NCI-H69 (cell line): Measurements from ENCODE around the gene ZBTB38.

Experiments used
- DNase-seq: peaks from one replicate; lab custom pipeline; 2025; lab: John Stamatoyannopoulos, UW

ZBTB38 gene

GRCh38 chr3:141337523-141337854 is 30.8 kb upstream of the ZBTB38 start:
- peak; percentile 54 for DNase-seq

- no peak for DNase-seq
Observed at GRCh38 chr3:141337991-141338390, 30.3 kb upstream of the ZBTB38 start.

GRCh38 chr3:141338881-141339280 is 29.4 kb upstream of the ZBTB38 start:
- DNase-seq, result no peak

- no peak for DNase-seq
Observed at GRCh38 chr3:141341536-141341935, 26.8 kb upstream of the ZBTB38 start.

- no peak for DNase-seq
Observed at GRCh38 chr3:141342386-141342785, 25.9 kb upstream of the ZBTB38 start.

- no peak for DNase-seq
Observed at GRCh38 chr3:141343077-141343476, 25.2 kb upstream of the ZBTB38 start.

GRCh38 chr3:141343865-141344271 is 24.4 kb upstream of the ZBTB38 start:
- no peak for DNase-seq

GRCh38 chr3:141345528-141345927 is 22.8 kb upstream of the ZBTB38 start:
- DNase-seq, result no peak

- DNase-seq, result peak; percentile 33
Observed at GRCh38 chr3:141346007-141346406, 22.3 kb upstream of the ZBTB38 start.

GRCh38 chr3:141346418-141346817 is 21.9 kb upstream of the ZBTB38 start:
- peak; percentile 26 for DNase-seq

GRCh38 chr3:141346839-141347238 is 21.5 kb upstream of the ZBTB38 start:
- no peak for DNase-seq

GRCh38 chr3:141348837-141349236 is 19.5 kb upstream of the ZBTB38 start:
- DNase-seq, result no peak

- no peak for DNase-seq
Observed at GRCh38 chr3:141349711-141350110, 18.6 kb upstream of the ZBTB38 start.

GRCh38 chr3:141350666-141351065 is 17.6 kb upstream of the ZBTB38 start:
- DNase-seq, result no peak

- DNase-seq, result no peak
Observed at GRCh38 chr3:141352262-141352984, 15.9 kb upstream of the ZBTB38 start.

- DNase-seq, result no peak
Observed at GRCh38 chr3:141353652-141354495, 14.4 kb upstream of the ZBTB38 start.

GRCh38 chr3:141354517-141354916 is 13.8 kb upstream of the ZBTB38 start:
- no peak for DNase-seq

- DNase-seq, result no peak
Observed at GRCh38 chr3:141355242-141355641, 13.1 kb upstream of the ZBTB38 start.

GRCh38 chr3:141356046-141356445 is 12.3 kb upstream of the ZBTB38 start:
- peak; percentile 4 for DNase-seq

GRCh38 chr3:141360888-141361598 is 7.3 kb upstream of the ZBTB38 start:
- peak; percentile 64 for DNase-seq

- no peak for DNase-seq
Observed at GRCh38 chr3:141362736-141363135, 5.6 kb upstream of the ZBTB38 start.

GRCh38 chr3:141365201-141365600 is 3.1 kb upstream of the ZBTB38 start:
- no peak for DNase-seq
